ENCODE measurements around the gene SLC7A6.

SLC7A6 gene

GRCh38 chr16:68257906-68258800 lies 6.2 kb upstream of the SLC7A6 start:
- DNase-seq = peak; percentile 84

- peak; percentile 62 for DNase-seq
Measured at GRCh38 chr16:68259007-68259825, 5.1 kb upstream of the SLC7A6 start.

- DNase-seq = no peak
Measured at GRCh38 chr16:68263559-68264127, 683 bp upstream of the SLC7A6 start.

GRCh38 chr16:68265078-68265920 lies 973 bp downstream of the SLC7A6 start:
- peak; percentile 64 for DNase-seq

- DNase-seq = no peak
Measured at GRCh38 chr16:68267612-68268405, 3.5 kb downstream of the SLC7A6 start.

GRCh38 chr16:68269793-68270192 lies 5.5 kb downstream of the SLC7A6 start:
- no peak for DNase-seq

GRCh38 chr16:68270353-68270752 lies 6.0 kb downstream of the SLC7A6 start:
- no peak for DNase-seq

GRCh38 chr16:68272507-68273209 lies 8.3 kb downstream of the SLC7A6 start:
- no peak for DNase-seq

- DNase-seq = no peak
Measured at GRCh38 chr16:68273459-68273858, 9.1 kb downstream of the SLC7A6 start.

- no peak for DNase-seq
Measured at GRCh38 chr16:68273896-68274295, 9.6 kb downstream of the SLC7A6 start.

GRCh38 chr16:68274441-68274840 lies 10.1 kb downstream of the SLC7A6 start:
- DNase-seq = no peak

GRCh38 chr16:68275611-68276191 lies 11.4 kb downstream of the SLC7A6 start:
- peak; percentile 52 for DNase-seq

- DNase-seq = no peak
Measured at GRCh38 chr16:68276223-68276622, 11.9 kb downstream of the SLC7A6 start.

GRCh38 chr16:68279726-68280558 lies 15.6 kb downstream of the SLC7A6 start:
- DNase-seq = peak; percentile 70

- peak; percentile 11 for DNase-seq
Measured at GRCh38 chr16:68281368-68282063, 17.2 kb downstream of the SLC7A6 start.

- no peak for DNase-seq
Measured at GRCh38 chr16:68282064-68282452, 17.7 kb downstream of the SLC7A6 start.

GRCh38 chr16:68283346-68283745 lies 19.0 kb downstream of the SLC7A6 start:
- peak; percentile 59 for DNase-seq

- peak; percentile 32 for DNase-seq
Measured at GRCh38 chr16:68283801-68284598, 19.7 kb downstream of the SLC7A6 start.

All from MV-4-11 (cell line).